ENCODE data around the gene RHOA.

Gene RHOA

GRCh38 chr3:49378249-49378895, 33.4 kb downstream of the RHOA start:
- no peaks in the 10 kb centered on the region for H3K9me3 ChIP-seq (ENCODE audit: control insufficient read depth, low read length)
- no peak for TF ChIP-seq CTCF (IDR thresholded peaks at IDR 0.05)
- H3K4me3 ChIP-seq (ENCODE audit: low read depth, low read length), result no peak overlapping the region
- H3K27ac ChIP-seq, result no peak overlapping the region
- H3K36me3 ChIP-seq (ENCODE audit: control insufficient read depth, insufficient read depth, low read length), result no peaks in the 10 kb centered on the region
- no peak overlapping the region for H3K9ac ChIP-seq
- peaks cover 72% of the 10 kb centered on the region for H3K79me2 ChIP-seq
- H3K4me2 ChIP-seq (ENCODE audit: low read length), result no peak overlapping the region
- no peaks in the 10 kb centered on the region for H3K4me1 ChIP-seq
- no peak overlapping the region for H2AFZ ChIP-seq
- H3K27me3 ChIP-seq (ENCODE audit: control insufficient read depth, insufficient read depth, low read length), result no peaks in the 10 kb centered on the region

GRCh38 chr3:49377483-49377882, 34.3 kb downstream of the RHOA start:
- Histone ChIP-seq H3K36me3 (ENCODE audit: control insufficient read depth, insufficient read depth, low read length) (no peaks in the 10 kb centered on the region), H3K4me1 (no peaks in the 10 kb centered on the region), H3K9ac (no peak overlapping the region), H3K27ac (no peak overlapping the region), H3K9me3 (ENCODE audit: control insufficient read depth, low read length) (no peaks in the 10 kb centered on the region), H3K4me2 (ENCODE audit: low read length) (no peak overlapping the region), H2AFZ (no peak overlapping the region), H3K27me3 (ENCODE audit: control insufficient read depth, insufficient read depth, low read length) (no peaks in the 10 kb centered on the region), H3K79me2 (peaks cover 72% of the 10 kb centered on the region), H3K4me3 (ENCODE audit: low read depth, low read length) (no peak overlapping the region)
- TF ChIP-seq CTCF (IDR thresholded peaks at IDR 0.05), result no peak

GRCh38 chr3:49371946-49372345, 39.8 kb downstream of the RHOA start:
- Histone ChIP-seq H3K9me3 (ENCODE audit: control insufficient read depth, low read length) (no peaks in the 10 kb centered on the region), H3K79me2 (peaks cover 48% of the 10 kb centered on the region), H3K4me3 (ENCODE audit: low read depth, low read length) (no peak overlapping the region), H3K27me3 (ENCODE audit: control insufficient read depth, insufficient read depth, low read length) (no peaks in the 10 kb centered on the region), H2AFZ (no peak overlapping the region), H3K27ac (no peak overlapping the region), H3K4me1 (no peaks in the 10 kb centered on the region), H3K4me2 (ENCODE audit: low read length) (no peak overlapping the region), H3K9ac (no peak overlapping the region), H3K36me3 (ENCODE audit: control insufficient read depth, insufficient read depth, low read length) (no peaks in the 10 kb centered on the region)
- TF ChIP-seq CTCF (IDR thresholded peaks at IDR 0.05), result no peak

- Histone ChIP-seq H3K9ac (no peak overlapping the region), H3K27ac (no peak overlapping the region), H3K9me3 (ENCODE audit: control insufficient read depth, low read length) (no peaks in the 10 kb centered on the region), H3K4me1 (no peaks in the 10 kb centered on the region), H3K4me2 (ENCODE audit: low read length) (no peak overlapping the region), H3K27me3 (ENCODE audit: control insufficient read depth, insufficient read depth, low read length) (no peaks in the 10 kb centered on the region), H3K4me3 (ENCODE audit: low read depth, low read length) (no peak overlapping the region), H2AFZ (no peak overlapping the region), H3K36me3 (ENCODE audit: control insufficient read depth, insufficient read depth, low read length) (no peaks in the 10 kb centered on the region), H3K79me2 (peaks cover 46% of the 10 kb centered on the region)
- no peak for TF ChIP-seq CTCF (IDR thresholded peaks at IDR 0.05)
These were observed 41.0 kb downstream of the RHOA start for GRCh38 chr3:49370585-49371290.

- Histone ChIP-seq H3K4me3 (ENCODE audit: low read depth, low read length) (no peak overlapping the region), H3K36me3 (ENCODE audit: control insufficient read depth, insufficient read depth, low read length) (no peaks in the 10 kb centered on the region), H2AFZ (no peak overlapping the region), H3K27me3 (ENCODE audit: control insufficient read depth, insufficient read depth, low read length) (no peaks in the 10 kb centered on the region), H3K4me2 (ENCODE audit: low read length) (no peak overlapping the region), H3K9ac (no peak overlapping the region), H3K9me3 (ENCODE audit: control insufficient read depth, low read length) (no peaks in the 10 kb centered on the region), H3K4me1 (peaks cover 3% of the 10 kb centered on the region), H3K27ac (no peak overlapping the region), H3K79me2 (peaks cover 22% of the 10 kb centered on the region)
- no peak for TF ChIP-seq CTCF (IDR thresholded peaks at IDR 0.05)
These were observed 49.2 kb downstream of the RHOA start for GRCh38 chr3:49362561-49362960.
